ENCODE measurements around the gene GALNTL6. TPM values are rescaled to one million over a fixed set of nuclear protein-coding genes. Genes with fewer than 3 reads are reported as not detected.

Gene GALNTL6
- total RNA-seq, 1 experiment from 2014 or later: not detected

GRCh38 chr4:172778583-172778982, 965.4 kb downstream of the GALNTL6 start:
- H3K9me3 ChIP-seq (ENCODE audit: control insufficient read depth in 1 of 2, insufficient read depth in 1 of 2, low read depth in 1 of 2, low read length in 2 of 2): no peaks in the 10 kb centered on the region
- DNase-seq (ENCODE audit: low read depth, low spot score): no peak

More at GRCh38 chr4:172778583-172778982, 965.4 kb downstream of the GALNTL6 start:
- Histone ChIP-seq H2AFZ (ENCODE audit: low read depth, low read length, poor library complexity, severe bottlenecking) (no peak overlapping the region), H3K4me1 (ENCODE audit: control insufficient read depth in 1 of 2, insufficient read depth in 2 of 2, low read length in 2 of 2) (no peaks in the 10 kb centered on the region), H3K27ac (ENCODE audit: low read depth, low read length) (no peak overlapping the region), H3K27me3 (ENCODE audit: insufficient read depth, low read length) (no peaks in the 10 kb centered on the region), H3K4me3 (replicated peaks in 1 of 2; ENCODE audit: low read depth in 1 of 2, low read length in 2 of 2) (no peak overlapping the region), H4K20me1 (ENCODE audit: insufficient read depth) (no peaks in the 10 kb centered on the region), H3K9me2 (ENCODE audit: insufficient read depth) (no peaks in the 10 kb centered on the region), H3K4me2 (ENCODE audit: low read length) (no peak overlapping the region), H3K9ac (ENCODE audit: low read length) (no peak overlapping the region), H3K79me2 (ENCODE audit: insufficient read depth, low read length) (no peaks in the 10 kb centered on the region), H3K36me3 (ENCODE audit: control insufficient read depth in 1 of 2, insufficient read depth in 2 of 2, low read length in 2 of 2) (no peaks in the 10 kb centered on the region)
- CTCF ChIA-PET: no interaction called here
- no peak for TF ChIP-seq POLR2A (IDR thresholded peaks at IDR 0.05; ENCODE audit: borderline replicate concordance, extremely low read depth, insufficient read depth, insufficient read length)
- no peak for TF ChIP-seq SIN3A (IDR thresholded peaks at IDR 0.05; ENCODE audit: low read depth)
- no peak for TF ChIP-seq RAD21 (IDR thresholded peaks at IDR 0.05; ENCODE audit: low read depth)
- TF ChIP-seq EZH2 (IDR thresholded peaks at IDR 0.05): no peak
- TF ChIP-seq REST (IDR thresholded peaks at IDR 0.05; ENCODE audit: low read depth): no peak
- TF ChIP-seq YY1 (IDR thresholded peaks at IDR 0.05; ENCODE audit: extremely low read depth, insufficient replicate concordance, low read depth, low read length): no peak
- no peak for TF ChIP-seq EZH2phosphoT487 (IDR thresholded peaks at IDR 0.05; ENCODE audit: borderline replicate concordance)
- no peak for TF ChIP-seq ZBTB33 (IDR thresholded peaks at IDR 0.05; ENCODE audit: extremely low read depth, insufficient replicate concordance, low read length)
- TF ChIP-seq EGR1 (IDR thresholded peaks at IDR 0.05; ENCODE audit: low read depth): no peak
- no peak for TF ChIP-seq CBX3 (IDR thresholded peaks at IDR 0.05; ENCODE audit: low read depth)
- TF ChIP-seq ATF3 (IDR thresholded peaks at IDR 0.05): no peak
- no peak for TF ChIP-seq ZNF274 (IDR thresholded peaks at IDR 0.05; ENCODE audit: low read depth, low read length)
- TF ChIP-seq SRF (IDR thresholded peaks at IDR 0.05; ENCODE audit: low read depth): no peak
- no peak for TF ChIP-seq TCF7L2 (IDR thresholded peaks at IDR 0.05; ENCODE audit: borderline replicate concordance, extremely low read depth, insufficient read depth, insufficient read length)
- POLR2A ChIA-PET: no interaction called here
- BruUV-seq (replicated peaks): no TSS peak
- no peak for ATAC-seq
- RAD21 ChIA-PET (ENCODE audit: low non-redundant PET in 1 of 2, low total read pairs in 2 of 2, uncharacterized antibody in 2 of 2, unreplicated experiment in 2 of 2): no interaction called here
- intact Hi-C loops (cut with micrococcal nuclease): no loop called here
